H9 (cell line): ENCODE results near the gene SPTBN2. TPM values are rescaled to one million over a fixed set of nuclear protein-coding genes. Genes with fewer than 3 reads are reported as not detected.

Experiments
- DNase-seq: peaks from one replicate; pipeline ENCODE4 v3.0.0-alpha.2; 2017
- H2AFZ ChIP-seq: one replicate; pipeline ENCODE4 v1.6.1; 2013; ENCODE audit warnings: mild to moderate bottlenecking, low read length, control low read depth, moderate library complexity
- H2AK5ac ChIP-seq: 2 replicates; pipeline ENCODE4 v1.6.1; 2013; ENCODE audit warnings: low read length, control low read depth, mixed read lengths; ENCODE audit not compliant: insufficient read length
- H2BK120ac ChIP-seq: one replicate; pipeline ENCODE4 v1.6.1; 2013; ENCODE audit warnings: low read depth, mild to moderate bottlenecking, low read length, control low read depth, inconsistent platforms; ENCODE audit not compliant: poor library complexity, severe bottlenecking
- H2BK12ac ChIP-seq: 2 replicates; pipeline ENCODE4 v1.6.1; 2013; ENCODE audit warnings: low read length, control low read depth, mixed read lengths, low read depth; ENCODE audit not compliant: insufficient read length
- H2BK15ac ChIP-seq: 2 replicates; pipeline ENCODE4 v1.6.1; 2013; ENCODE audit warnings: low read depth, low read length, control low read depth
- H2BK20ac ChIP-seq: one replicate; pipeline ENCODE4 v1.6.1; 2013; ENCODE audit warnings: low read depth, mild to moderate bottlenecking, low read length, control low read depth, inconsistent platforms; ENCODE audit not compliant: poor library complexity, severe bottlenecking
- H2BK5ac ChIP-seq: 2 replicates; pipeline ENCODE4 v1.6.1; 2013; ENCODE audit warnings: low read length, control low read depth, mixed read lengths; ENCODE audit not compliant: insufficient read length
- H3K14ac ChIP-seq: 2 replicates; pipeline ENCODE4 v1.6.1; 2013; ENCODE audit warnings: low read length, control low read depth; ENCODE audit not compliant: insufficient read depth
- H3K18ac ChIP-seq: 2 replicates; pipeline ENCODE4 v1.6.1; 2013; ENCODE audit warnings: low read depth, mild to moderate bottlenecking, mixed read lengths, low read length, control low read depth; ENCODE audit not compliant: insufficient read length
- H3K23ac ChIP-seq: 2 replicates; pipeline ENCODE4 v1.6.1; 2013; ENCODE audit warnings: low read length, control low read depth, mixed read lengths, low read depth; ENCODE audit not compliant: insufficient read length
- H3K23me2 ChIP-seq: 2 replicates; pipeline ENCODE4 v1.6.1; 2013; ENCODE audit warnings: low read depth, mild to moderate bottlenecking, mixed read lengths, low read length, control low read depth; ENCODE audit not compliant: insufficient read length, poor library complexity, severe bottlenecking
- H3K27ac ChIP-seq: 2 replicates; pipeline ENCODE4 v1.5.1; 2013; ENCODE audit warnings: low read length, control low read depth, mixed read lengths, low read depth; ENCODE audit not compliant: insufficient read length
- H3K27me3 ChIP-seq: 2 replicates; pipeline ENCODE4 v1.6.1; 2013; ENCODE audit warnings: low read length, control low read depth, inconsistent platforms; ENCODE audit not compliant: insufficient read depth
- H3K4ac ChIP-seq: 2 replicates; pipeline ENCODE4 v1.6.1; 2013; ENCODE audit warnings: low read depth, mild to moderate bottlenecking, control low read depth, inconsistent platforms, low read length, moderate library complexity
- H3K4me1 ChIP-seq: 2 replicates; pipeline ENCODE4 v1.6.1; 2013; ENCODE audit warnings: low read length, control low read depth, inconsistent platforms; ENCODE audit not compliant: insufficient read depth
- H3K4me2 ChIP-seq: 2 replicates; pipeline ENCODE4 v1.6.1; 2013; ENCODE audit warnings: low read length, control low read depth, mixed read lengths; ENCODE audit not compliant: insufficient read length, insufficient read depth
- H3K56ac ChIP-seq: 2 replicates; pipeline ENCODE4 v1.6.1; 2013; ENCODE audit warnings: low read depth, mild to moderate bottlenecking, mixed read lengths, low read length, control low read depth; ENCODE audit not compliant: insufficient read length
- H3K79me1 ChIP-seq: 2 replicates; pipeline ENCODE4 v1.6.1; 2013; ENCODE audit warnings: low read depth, mild to moderate bottlenecking, moderate library complexity, low read length, control low read depth, inconsistent platforms; ENCODE audit not compliant: insufficient read depth, poor library complexity, severe bottlenecking
- H3K79me2 ChIP-seq: 2 replicates; pipeline ENCODE4 v1.6.1; 2013; ENCODE audit warnings: low read length, control low read depth, inconsistent platforms; ENCODE audit not compliant: insufficient read depth
- H3K9ac ChIP-seq: 2 replicates; pipeline ENCODE4 v1.6.1; 2013; ENCODE audit warnings: low read length, control low read depth, mixed read lengths; ENCODE audit not compliant: insufficient read length; ENCODE audit errors: extremely low read depth
- H3K9me3 ChIP-seq: one replicate; pipeline ENCODE4 v1.6.1; 2013; ENCODE audit warnings: low read depth, low read length, inconsistent platforms; ENCODE audit not compliant: control insufficient read depth
- H3T11ph ChIP-seq: one replicate; pipeline ENCODE4 v1.6.1; 2013; ENCODE audit warnings: mild to moderate bottlenecking, low read length, control low read depth, inconsistent platforms
- H4K20me1 ChIP-seq: one replicate; pipeline ENCODE4 v1.6.1; 2013; ENCODE audit not compliant: control insufficient read depth, insufficient read length, insufficient read depth
- H4K5ac ChIP-seq: 2 replicates; pipeline ENCODE4 v1.6.1; 2013; ENCODE audit warnings: low read depth, mild to moderate bottlenecking, mixed read lengths, low read length, control low read depth; ENCODE audit not compliant: insufficient read length
- H4K8ac ChIP-seq: replicated peaks from 2 replicates; pipeline ENCODE4 v1.6.1; 2013; ENCODE audit warnings: low read length, control low read depth, mixed read lengths, low read depth; ENCODE audit not compliant: insufficient read length
- H4K91ac ChIP-seq: 2 replicates; pipeline ENCODE4 v1.6.1; 2013; ENCODE audit warnings: low read depth, mild to moderate bottlenecking, moderate library complexity, mixed read lengths, low read length, control low read depth; ENCODE audit not compliant: insufficient read length
- H3K27ac Mint-ChIP-seq, 3 experiments: 2 replicates in 2 of 3; 3 replicates in 1 of 3; pipeline ENCODE4 v1.8.0; 2020 to 2021; ENCODE audit warnings: mixed read lengths in 3 of 3, mild to moderate bottlenecking in 1 of 3, moderate library complexity in 1 of 3
- H3K27me3 Mint-ChIP-seq: 2 replicates; pipeline ENCODE4 v1.8.0; 2021; ENCODE audit warnings: low read depth, mild to moderate bottlenecking, moderate library complexity, mixed read lengths
- H3K36me3 Mint-ChIP-seq, 3 experiments: 2 replicates in 2 of 3; 3 replicates in 1 of 3; pipeline ENCODE4 v1.8.0; 2020 to 2021; ENCODE audit warnings: low read depth in 3 of 3, mixed read lengths in 3 of 3; ENCODE audit not compliant: insufficient read depth in 1 of 3
- H3K4me1 Mint-ChIP-seq, 2 experiments: 2 replicates each; pipeline ENCODE4 v1.8.0; 2020; ENCODE audit warnings: mixed read lengths in 2 of 2
- H3K4me3 Mint-ChIP-seq, 2 experiments: 2 replicates in 1 of 2; 3 replicates in 1 of 2; pipeline ENCODE4 v1.8.0; 2020 to 2021; ENCODE audit warnings: mild to moderate bottlenecking in 2 of 2, mixed read lengths in 2 of 2, moderate library complexity in 1 of 2
- H3K9me3 Mint-ChIP-seq, 2 experiments: 2 replicates in 1 of 2; 3 replicates in 1 of 2; pipeline ENCODE4 v1.8.0; 2020; ENCODE audit warnings: mild to moderate bottlenecking in 2 of 2, mixed read lengths in 2 of 2, moderate library complexity in 1 of 2
- WGBS: extraction: QIAGEN DNeasy Blood & Tissue Kit; methylation state at CpG from one replicate; pipeline ENCODE4 v1.1.7; 2013; ENCODE audit warnings: missing lambda C conversion rate, low lambda C conversion rate, mixed read lengths; ENCODE audit not compliant: insufficient read length; ENCODE audit errors: extremely low coverage; 5-methylcytosine and 5-hydroxymethylcytosine counted together
- total RNA-seq: library from RNA; stranded (reverse); gene quantifications from 2 replicates; pipeline ENCODE4 v1.2.1, GENCODE V29; 2021
- TF ChIP-seq, protein P1 (sequence below): fragments of 200-600 bp; sonication (generic); conservative IDR thresholded peaks from 3 replicates; pipeline ENCODE4 v1.8.0; 2021; ENCODE audit warnings: antibody characterized with exemption, mild to moderate bottlenecking

SPTBN2 gene
- total RNA-seq, 1 experiment from 2014 or later, result 80.4 TPM

DNA sequence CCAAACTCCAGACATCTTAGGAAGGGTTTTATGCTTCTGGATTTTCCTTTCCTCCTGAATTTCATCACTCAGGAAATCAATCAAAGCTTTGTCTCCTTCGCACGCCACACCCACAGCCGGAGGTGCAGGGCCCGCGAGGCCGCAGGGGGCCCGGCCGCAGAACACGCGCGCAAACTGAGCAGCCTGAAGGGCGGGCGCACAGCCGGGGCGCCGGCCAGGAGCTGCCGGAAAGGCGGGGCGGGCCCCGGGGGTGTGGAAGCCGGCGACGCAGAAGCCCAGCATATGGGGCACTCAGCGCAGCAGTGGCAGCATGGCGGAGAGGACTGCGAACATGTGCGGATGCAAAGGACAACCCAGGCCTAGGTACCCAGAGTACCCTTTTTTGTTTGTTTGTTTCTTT is 33.1 kb upstream of the SPTBN2 start:
- Mint-ChIP-seq H3K4me3 (no peak overlapping the region), H3K36me3 (peaks cover 10 to 27% (median 23%) of the 10 kb centered on the region in 3 experiments; a peak in 6 of 7 replicates), H3K27ac (peak overlapping the region in 1 of 3 experiments; percentile 26; a peak in 1 of 7 replicates), H3K27me3 (no peaks in the 10 kb centered on the region), H3K9me3 (no peaks in the 10 kb centered on the region), H3K4me1 (no peaks in the 10 kb centered on the region)
- Histone ChIP-seq H2BK12ac (no peak overlapping the region), H2AK5ac (no peak overlapping the region), H3K27ac (no peak overlapping the region), H3K4me2 (no peak overlapping the region), H4K20me1 (no peaks in the 10 kb centered on the region), H3K9me3 (no peaks in the 10 kb centered on the region), H3K23me2 (no peaks in the 10 kb centered on the region), H4K5ac (no peak overlapping the region), H3K14ac (no peak overlapping the region), H3K27me3 (no peaks in the 10 kb centered on the region), H3T11ph (no peak overlapping the region), H3K4me1 (no peaks in the 10 kb centered on the region), H4K91ac (no peak overlapping the region), H2BK15ac (no peak overlapping the region), H2BK20ac (no peak overlapping the region), H3K18ac (no peak overlapping the region), H3K79me1 (no peaks in the 10 kb centered on the region), H3K79me2 (no peaks in the 10 kb centered on the region), H4K8ac (no peak overlapping the region), H3K4ac (no peak overlapping the region), H2BK120ac (no peak overlapping the region), H2AFZ (no peak overlapping the region), H3K23ac (no peak overlapping the region), H3K9ac (no peak overlapping the region), H3K56ac (no peak overlapping the region), H2BK5ac (no peak overlapping the region)
- no CpG with 5 or more reads among the region's 27 CpGs for WGBS
- DNase-seq, result no peak
- TF ChIP-seq, protein P1, sequence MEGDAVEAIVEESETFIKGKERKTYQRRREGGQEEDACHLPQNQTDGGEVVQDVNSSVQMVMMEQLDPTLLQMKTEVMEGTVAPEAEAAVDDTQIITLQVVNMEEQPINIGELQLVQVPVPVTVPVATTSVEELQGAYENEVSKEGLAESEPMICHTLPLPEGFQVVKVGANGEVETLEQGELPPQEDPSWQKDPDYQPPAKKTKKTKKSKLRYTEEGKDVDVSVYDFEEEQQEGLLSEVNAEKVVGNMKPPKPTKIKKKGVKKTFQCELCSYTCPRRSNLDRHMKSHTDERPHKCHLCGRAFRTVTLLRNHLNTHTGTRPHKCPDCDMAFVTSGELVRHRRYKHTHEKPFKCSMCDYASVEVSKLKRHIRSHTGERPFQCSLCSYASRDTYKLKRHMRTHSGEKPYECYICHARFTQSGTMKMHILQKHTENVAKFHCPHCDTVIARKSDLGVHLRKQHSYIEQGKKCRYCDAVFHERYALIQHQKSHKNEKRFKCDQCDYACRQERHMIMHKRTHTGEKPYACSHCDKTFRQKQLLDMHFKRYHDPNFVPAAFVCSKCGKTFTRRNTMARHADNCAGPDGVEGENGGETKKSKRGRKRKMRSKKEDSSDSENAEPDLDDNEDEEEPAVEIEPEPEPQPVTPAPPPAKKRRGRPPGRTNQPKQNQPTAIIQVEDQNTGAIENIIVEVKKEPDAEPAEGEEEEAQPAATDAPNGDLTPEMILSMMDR, result no peak
